OCI-LY1 (cell line): ENCODE measurements around the gene DES.

Experiments
- H2AFZ ChIP-seq: fragments of 200-600 bp; sonication (generic), shearing (Covaris generic); 2 replicates; pipeline ENCODE4 v1.6.0; 2014; ENCODE audit warnings: antibody characterized with exemption, mild to moderate bottlenecking, low read length
- H3F3A ChIP-seq: fragments of 200-600 bp; sonication (generic), shearing (Covaris generic); 2 replicates; pipeline ENCODE4 v1.6.0; 2014; ENCODE audit warnings: mild to moderate bottlenecking, antibody characterized with exemption, low read length, moderate library complexity; ENCODE audit not compliant: insufficient read depth
- H3K27ac ChIP-seq: fragments of 200-600 bp; sonication (generic); 2 replicates; pipeline ENCODE4 v1.5.1; 2014; ENCODE audit warnings: low read length, mixed run types, mild to moderate bottlenecking, low read depth; ENCODE audit not compliant: poor library complexity, severe bottlenecking
- H3K27me3 ChIP-seq: fragments of 200-600 bp; sonication (generic); 2 replicates; pipeline ENCODE4 v1.6.0; 2014; ENCODE audit warnings: antibody characterized with exemption, mild to moderate bottlenecking, low read length, moderate library complexity; ENCODE audit not compliant: insufficient read depth
- H3K36me3 ChIP-seq: fragments of 200-600 bp; sonication (generic); 2 replicates; pipeline ENCODE4 v1.6.1; 2014; ENCODE audit warnings: mild to moderate bottlenecking, antibody characterized with exemption, low read length, moderate library complexity, mixed read lengths; ENCODE audit not compliant: insufficient read depth
- H3K4me1 ChIP-seq: fragments of 200-600 bp; sonication (generic); 2 replicates; pipeline ENCODE4 v1.5.1; 2014; ENCODE audit warnings: mild to moderate bottlenecking, low read length, moderate library complexity; ENCODE audit not compliant: insufficient read depth, severe bottlenecking
- H3K4me2 ChIP-seq: fragments of 200-600 bp; sonication (generic), shearing (Covaris generic); 2 replicates; pipeline ENCODE4 v1.6.1; 2014; ENCODE audit warnings: low read length
- H3K4me3 ChIP-seq: fragments of 200-600 bp; sonication (generic); 2 replicates; pipeline ENCODE4 v1.5.1; 2014; ENCODE audit warnings: low read length, low read depth, mild to moderate bottlenecking, mixed read lengths; ENCODE audit not compliant: poor library complexity, severe bottlenecking
- H3K79me2 ChIP-seq: fragments of 200-600 bp; shearing (Covaris generic); 2 replicates; pipeline ENCODE4 v1.6.1; 2016; ENCODE audit warnings: mixed run types, low read length, mixed read lengths; ENCODE audit not compliant: insufficient read depth
- H3K9ac ChIP-seq: fragments of 200-600 bp; sonication (generic), shearing (Covaris generic); 2 replicates; pipeline ENCODE4 v1.6.1; 2014; ENCODE audit warnings: mild to moderate bottlenecking, low read length, mixed read lengths
- H3K9me2 ChIP-seq: fragments of 200-600 bp; sonication (generic), shearing (Covaris generic); 2 replicates; pipeline ENCODE4 v1.6.1; 2014; ENCODE audit warnings: low read depth, mild to moderate bottlenecking, low read length, mixed read lengths
- H3K9me3 ChIP-seq: fragments of 200-600 bp; shearing (Covaris generic); 2 replicates; pipeline ENCODE4 v1.6.1; 2014; ENCODE audit warnings: low read length, mixed read lengths
- H4K20me1 ChIP-seq: fragments of 200-600 bp; sonication (generic), shearing (Covaris generic); 2 replicates; pipeline ENCODE4 v1.6.0; 2016; ENCODE audit warnings: mild to moderate bottlenecking, low read length; ENCODE audit not compliant: insufficient read depth
- EZH2 ChIP-seq: fragments of 200-600 bp; sonication (generic), shearing (Covaris generic); IDR thresholded peaks from 2 replicates; pipeline ENCODE4 v1.8.0; 2017; ENCODE audit warnings: borderline replicate concordance, mixed run types, mild to moderate bottlenecking, antibody characterized with exemption, low read length, moderate library complexity, mixed read lengths
- TF ChIP-seq, protein P1 (sequence below): fragments of 200-600 bp; sonication (generic), shearing (Covaris generic); IDR thresholded peaks from 2 replicates; pipeline ENCODE4 v1.5.1; 2017; ENCODE audit warnings: mild to moderate bottlenecking, antibody characterized with exemption, low read length, moderate library complexity, mixed read lengths

DES gene

DNA sequence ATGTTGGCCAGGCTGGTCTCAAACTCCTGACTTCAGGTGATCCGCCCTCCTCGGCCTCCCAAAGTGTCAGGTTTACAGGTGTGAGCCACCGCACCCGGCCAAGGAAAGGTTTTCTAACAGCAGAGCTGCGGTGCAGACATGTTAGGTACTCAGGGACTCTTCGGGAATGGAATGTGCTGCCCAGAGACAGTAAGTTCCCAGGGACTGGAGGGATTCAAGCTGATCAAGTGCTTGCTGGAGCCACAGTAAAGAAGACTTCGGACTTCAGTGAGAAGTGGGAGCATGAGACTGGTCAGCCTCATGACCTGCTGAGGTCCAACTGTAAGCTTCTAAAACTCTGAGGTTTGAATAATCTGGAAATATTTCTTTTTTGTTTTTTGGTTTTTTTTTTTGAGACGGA lies 7.8 kb upstream of the DES start:
- no peak overlapping the region for H3K9ac ChIP-seq
- H3K4me1 ChIP-seq, result no peaks in the 10 kb centered on the region
- H4K20me1 ChIP-seq, result no peaks in the 10 kb centered on the region
- H3K4me2 ChIP-seq, result no peak overlapping the region
- TF ChIP-seq, protein P1, sequence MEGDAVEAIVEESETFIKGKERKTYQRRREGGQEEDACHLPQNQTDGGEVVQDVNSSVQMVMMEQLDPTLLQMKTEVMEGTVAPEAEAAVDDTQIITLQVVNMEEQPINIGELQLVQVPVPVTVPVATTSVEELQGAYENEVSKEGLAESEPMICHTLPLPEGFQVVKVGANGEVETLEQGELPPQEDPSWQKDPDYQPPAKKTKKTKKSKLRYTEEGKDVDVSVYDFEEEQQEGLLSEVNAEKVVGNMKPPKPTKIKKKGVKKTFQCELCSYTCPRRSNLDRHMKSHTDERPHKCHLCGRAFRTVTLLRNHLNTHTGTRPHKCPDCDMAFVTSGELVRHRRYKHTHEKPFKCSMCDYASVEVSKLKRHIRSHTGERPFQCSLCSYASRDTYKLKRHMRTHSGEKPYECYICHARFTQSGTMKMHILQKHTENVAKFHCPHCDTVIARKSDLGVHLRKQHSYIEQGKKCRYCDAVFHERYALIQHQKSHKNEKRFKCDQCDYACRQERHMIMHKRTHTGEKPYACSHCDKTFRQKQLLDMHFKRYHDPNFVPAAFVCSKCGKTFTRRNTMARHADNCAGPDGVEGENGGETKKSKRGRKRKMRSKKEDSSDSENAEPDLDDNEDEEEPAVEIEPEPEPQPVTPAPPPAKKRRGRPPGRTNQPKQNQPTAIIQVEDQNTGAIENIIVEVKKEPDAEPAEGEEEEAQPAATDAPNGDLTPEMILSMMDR, result no peak
- TF ChIP-seq EZH2, result no peak
- H3K27me3 ChIP-seq, result peaks cover 3% of the 10 kb centered on the region; the same call in 1 of the 2 replicates
- 0 out of 2 replicates have a peak, but pooled peaks cover 2% of the 10 kb centered on the region for H3K9me3 ChIP-seq
- no peak overlapping the region for H2AFZ ChIP-seq
- no peaks in the 10 kb centered on the region for H3K9me2 ChIP-seq
- H3F3A ChIP-seq, result no peaks in the 10 kb centered on the region
- H3K27ac ChIP-seq, result no peak overlapping the region
- no peaks in the 10 kb centered on the region; the same call in 1 of the 2 replicates for H3K36me3 ChIP-seq
- no peaks in the 10 kb centered on the region for H3K79me2 ChIP-seq
- no peak overlapping the region for H3K4me3 ChIP-seq

DNA sequence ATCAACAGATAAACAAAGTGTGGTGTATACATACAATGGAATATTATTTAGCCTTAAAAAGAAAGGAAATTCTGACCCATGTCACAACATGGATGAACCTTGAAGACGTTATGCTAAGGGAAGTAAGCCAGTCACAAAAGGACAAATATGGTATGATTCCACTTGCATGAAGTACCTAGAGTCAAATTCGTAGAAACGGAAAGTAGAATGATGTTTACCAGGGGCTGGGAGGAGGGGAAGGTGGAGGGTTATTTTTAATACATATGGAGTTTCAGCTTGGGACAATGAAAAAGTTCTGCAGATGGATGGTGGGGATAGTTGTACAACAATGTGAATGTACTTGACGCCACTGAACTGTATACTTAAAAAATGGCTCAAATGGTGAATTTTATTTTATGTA lies 3.3 kb upstream of the DES start:
- Histone ChIP-seq H4K20me1 (no peaks in the 10 kb centered on the region), H3K4me2 (no peak overlapping the region), H3F3A (no peaks in the 10 kb centered on the region), H3K9ac (no peak overlapping the region), H3K4me3 (no peak overlapping the region), H3K9me2 (no peaks in the 10 kb centered on the region), H3K27ac (no peak overlapping the region), H2AFZ (no peak overlapping the region), H3K27me3 (peaks cover 3% of the 10 kb centered on the region; the same call in 1 of the 2 replicates), H3K79me2 (no peaks in the 10 kb centered on the region), H3K4me1 (no peaks in the 10 kb centered on the region), H3K36me3 (no peaks in the 10 kb centered on the region; the same call in 1 of the 2 replicates), H3K9me3 (0 out of 2 replicates have a peak, but pooled peaks cover 2% of the 10 kb centered on the region)
- TF ChIP-seq, protein P1, result no peak
- no peak for TF ChIP-seq EZH2

DNA sequence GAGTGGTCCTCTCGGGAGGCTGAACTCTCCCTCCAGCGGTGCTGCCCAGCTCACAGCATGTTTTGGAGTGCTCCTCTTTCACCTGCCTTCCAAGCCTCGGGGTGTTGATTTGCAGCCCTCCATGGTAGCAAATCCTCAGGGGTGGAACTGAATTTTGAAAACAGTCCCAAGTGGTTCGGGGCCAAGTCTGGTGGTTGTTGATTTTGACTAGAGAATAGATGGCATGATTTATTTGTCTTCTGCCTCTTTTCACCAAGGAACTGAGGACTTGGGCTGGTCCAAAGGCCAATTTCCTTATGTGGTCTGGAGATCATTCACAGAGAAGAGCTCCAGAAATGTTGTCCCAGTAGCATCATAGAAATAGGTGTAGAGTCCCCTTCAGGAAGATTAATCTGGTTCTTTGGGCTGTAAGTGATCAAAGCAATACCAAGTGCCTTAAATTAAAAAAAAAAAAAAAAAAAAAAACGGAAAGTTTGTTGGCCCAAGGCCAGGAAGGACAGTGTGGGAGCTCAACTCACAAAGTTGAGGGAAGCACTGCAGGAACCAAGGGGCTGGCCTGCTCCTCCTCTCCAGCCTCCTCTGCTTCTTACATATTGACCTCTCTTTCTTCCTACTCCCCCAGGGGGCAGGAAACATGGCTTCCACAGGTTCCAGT lies 2.5 kb upstream of the DES start:
- Histone ChIP-seq H3K27me3 (peaks cover 3% of the 10 kb centered on the region; the same call in 1 of the 2 replicates), H3K9me3 (0 out of 2 replicates have a peak, but pooled peaks cover 2% of the 10 kb centered on the region), H3K36me3 (no peaks in the 10 kb centered on the region; the same call in 1 of the 2 replicates), H3K9ac (no peak overlapping the region), H4K20me1 (no peaks in the 10 kb centered on the region), H3K4me3 (no peak overlapping the region), H3K4me2 (no peak overlapping the region), H3K4me1 (no peaks in the 10 kb centered on the region), H3K27ac (no peak overlapping the region), H2AFZ (no peak overlapping the region), H3K79me2 (no peaks in the 10 kb centered on the region), H3K9me2 (no peaks in the 10 kb centered on the region), H3F3A (no peaks in the 10 kb centered on the region)
- TF ChIP-seq, protein P1, result no peak
- TF ChIP-seq EZH2, result no peak
